Measurements from ENCODE around the gene TSPAN13.

The TSPAN13 gene

GRCh38 chr7:16813232-16813616, 59.7 kb downstream of the TSPAN13 start:
- no peak for DNase-seq (ENCODE audit: low spot score)

- DNase-seq (ENCODE audit: low spot score) = no peak
Observed at GRCh38 chr7:16815001-16815400, 61.4 kb downstream of the TSPAN13 start.

DNA sequence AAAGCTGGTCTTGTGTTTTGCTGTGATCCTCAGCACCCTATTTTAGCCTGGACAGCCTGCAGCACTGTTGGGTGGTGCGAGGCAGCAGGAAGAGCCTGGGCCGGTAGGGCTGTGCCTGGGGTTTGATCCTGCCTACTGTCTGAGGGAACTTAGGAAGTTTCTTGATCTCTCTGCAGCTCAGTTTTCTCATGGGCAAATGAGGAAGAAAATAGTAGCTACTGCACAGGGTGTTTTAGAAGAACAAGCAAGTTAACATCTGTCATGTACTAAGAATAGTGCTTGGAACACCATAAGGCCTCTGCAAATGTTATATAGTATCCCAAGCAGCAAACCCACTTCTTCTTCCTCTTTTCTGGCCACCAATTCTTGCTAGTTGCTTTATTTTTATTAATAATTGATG, 63.3 kb downstream of the TSPAN13 start:
- no peak for DNase-seq (ENCODE audit: low spot score)

- peak; percentile 46 for DNase-seq (ENCODE audit: low spot score)
Observed at GRCh38 chr7:16817536-16817935, 64.0 kb downstream of the TSPAN13 start.

GRCh38 chr7:16818732-16819131, 65.2 kb downstream of the TSPAN13 start:
- no peak for DNase-seq (ENCODE audit: low spot score)

DNA sequence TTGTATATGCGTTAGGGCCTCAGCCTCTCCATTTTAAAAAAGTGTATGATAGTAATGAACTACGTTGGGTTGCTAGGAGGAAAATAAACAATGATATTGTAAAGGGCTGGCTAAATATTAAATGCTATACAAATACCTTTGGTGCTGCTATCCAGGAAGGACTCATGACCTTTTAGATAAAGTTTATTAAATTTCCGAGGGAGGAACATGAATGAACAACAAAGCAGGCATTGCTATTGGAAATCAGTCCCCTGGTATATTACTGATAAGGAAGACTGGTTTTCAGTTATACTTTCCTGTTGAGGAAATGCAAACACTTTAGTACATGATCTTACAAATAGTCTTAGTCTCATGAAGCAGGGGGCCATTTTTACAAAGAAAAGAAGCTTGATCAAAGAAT, 68.5 kb downstream of the TSPAN13 start:
- DNase-seq (ENCODE audit: low spot score) = no peak

DNA sequence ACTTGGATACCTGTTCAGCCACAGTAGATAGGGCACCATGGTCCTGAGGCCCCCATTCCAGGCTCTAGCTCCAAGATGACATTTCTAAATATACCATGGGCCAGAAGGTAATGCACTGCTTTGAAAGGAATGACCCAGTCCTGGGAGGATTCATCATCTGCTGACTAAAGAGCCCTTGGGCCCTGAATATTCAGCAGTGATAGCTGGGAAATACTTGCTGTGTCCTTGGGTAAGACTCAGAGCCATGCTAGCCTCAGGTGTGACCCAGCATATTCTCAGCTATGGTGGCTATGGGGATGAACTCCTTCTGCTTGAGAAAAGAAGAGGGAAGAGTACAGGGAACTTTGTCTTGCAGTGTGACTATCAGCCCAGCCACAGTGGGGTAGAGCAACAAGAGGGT, 72.5 kb downstream of the TSPAN13 start:
- DNase-seq (ENCODE audit: low spot score) = no peak

- no peak for DNase-seq (ENCODE audit: low spot score)
Observed at GRCh38 chr7:16833373-16833772, 79.8 kb downstream of the TSPAN13 start.

Measured in GM03348 (cell line).